Retinal pigment epithelial cell (primary cell): ENCODE data around the gene XAGE2.

Source experiments
- DNase-seq: peaks from one replicate; pipeline ENCODE4 v3.0.0-alpha.2; 2010; ENCODE audit warnings: low read depth
- H3K4me3 ChIP-seq: 2 replicates; pipeline ENCODE4 v1.5.1; 2011; ENCODE audit warnings: mild to moderate bottlenecking, low read length, control low read depth, moderate library complexity
- TF ChIP-seq, protein P1 (sequence below): conservative IDR thresholded peaks from 2 replicates; pipeline ENCODE4 v1.5.1; 2011; ENCODE audit warnings: low read depth, low read length, control low read depth, inconsistent platforms

The XAGE2 gene

DNA sequence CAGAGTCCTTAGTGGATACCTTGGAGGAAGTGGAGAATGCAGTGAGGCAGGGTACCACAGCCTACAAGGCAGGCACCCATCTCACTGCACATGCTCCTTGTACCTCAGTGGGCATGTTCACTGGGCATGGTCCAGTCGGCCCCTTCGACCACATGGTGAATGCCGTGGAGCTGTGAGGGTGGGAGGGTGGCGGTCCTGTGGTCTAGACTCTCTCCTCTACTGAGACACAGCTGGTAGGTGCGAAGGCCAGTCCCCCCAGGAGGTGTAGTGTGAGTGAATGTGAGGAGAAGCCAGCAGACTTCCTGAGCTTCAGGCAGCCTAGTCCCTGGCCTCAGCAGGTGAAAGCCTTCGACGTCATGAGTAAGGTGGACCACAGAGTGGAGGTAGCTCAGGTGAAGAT, 12.2 kb downstream of the XAGE2 start:
- TF ChIP-seq, protein P1, sequence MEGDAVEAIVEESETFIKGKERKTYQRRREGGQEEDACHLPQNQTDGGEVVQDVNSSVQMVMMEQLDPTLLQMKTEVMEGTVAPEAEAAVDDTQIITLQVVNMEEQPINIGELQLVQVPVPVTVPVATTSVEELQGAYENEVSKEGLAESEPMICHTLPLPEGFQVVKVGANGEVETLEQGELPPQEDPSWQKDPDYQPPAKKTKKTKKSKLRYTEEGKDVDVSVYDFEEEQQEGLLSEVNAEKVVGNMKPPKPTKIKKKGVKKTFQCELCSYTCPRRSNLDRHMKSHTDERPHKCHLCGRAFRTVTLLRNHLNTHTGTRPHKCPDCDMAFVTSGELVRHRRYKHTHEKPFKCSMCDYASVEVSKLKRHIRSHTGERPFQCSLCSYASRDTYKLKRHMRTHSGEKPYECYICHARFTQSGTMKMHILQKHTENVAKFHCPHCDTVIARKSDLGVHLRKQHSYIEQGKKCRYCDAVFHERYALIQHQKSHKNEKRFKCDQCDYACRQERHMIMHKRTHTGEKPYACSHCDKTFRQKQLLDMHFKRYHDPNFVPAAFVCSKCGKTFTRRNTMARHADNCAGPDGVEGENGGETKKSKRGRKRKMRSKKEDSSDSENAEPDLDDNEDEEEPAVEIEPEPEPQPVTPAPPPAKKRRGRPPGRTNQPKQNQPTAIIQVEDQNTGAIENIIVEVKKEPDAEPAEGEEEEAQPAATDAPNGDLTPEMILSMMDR = no peak
- no peak overlapping the region for H3K4me3 ChIP-seq
- DNase-seq = no peak

DNA sequence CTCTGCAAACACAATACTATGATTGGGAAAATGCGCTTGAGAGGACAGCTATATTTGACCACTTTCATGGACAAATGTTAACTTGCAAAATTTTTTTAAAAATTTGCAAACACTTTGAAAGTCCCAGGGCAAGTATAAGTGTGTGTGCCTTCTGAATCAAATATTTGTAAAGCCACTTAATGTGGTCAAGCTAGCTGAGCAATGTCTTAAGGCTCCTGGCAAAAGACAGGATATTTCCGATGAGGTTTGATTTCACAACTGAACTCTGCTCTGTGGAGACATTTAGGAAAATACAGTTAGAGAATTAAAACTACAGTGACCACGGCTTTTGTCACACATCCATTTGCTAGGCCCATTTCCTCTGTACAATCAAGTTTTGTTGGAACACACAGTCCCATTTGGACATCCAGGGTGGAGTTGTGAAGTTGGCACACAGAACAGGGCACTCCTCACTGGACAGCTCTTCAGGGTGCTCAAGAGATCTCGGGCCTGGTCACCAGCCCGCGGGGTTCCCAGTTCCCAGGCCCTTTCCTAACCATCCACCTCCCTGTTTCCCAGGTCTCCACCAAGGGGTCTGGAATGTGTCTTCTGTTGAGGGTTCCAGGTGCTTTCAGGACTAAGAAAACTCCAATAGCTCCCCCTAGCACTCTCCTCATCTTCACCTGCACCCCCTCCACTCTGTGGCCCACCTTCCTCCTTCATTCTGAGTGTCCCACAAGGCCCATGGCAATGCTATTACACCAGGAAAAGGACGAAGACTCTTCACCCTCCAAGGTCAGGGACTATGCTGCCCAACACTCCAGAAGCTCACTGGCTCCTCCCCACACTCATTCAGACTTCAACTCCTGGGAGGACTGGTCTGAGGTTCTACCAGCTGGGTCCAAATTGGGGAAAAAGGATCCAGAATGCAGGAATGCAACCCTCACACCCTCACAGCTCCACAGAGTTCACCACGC, 41.9 kb downstream of the XAGE2 start:
- TF ChIP-seq, protein P1 = no peak
- H3K4me3 ChIP-seq = no peak overlapping the region
- DNase-seq = no peak

DNA sequence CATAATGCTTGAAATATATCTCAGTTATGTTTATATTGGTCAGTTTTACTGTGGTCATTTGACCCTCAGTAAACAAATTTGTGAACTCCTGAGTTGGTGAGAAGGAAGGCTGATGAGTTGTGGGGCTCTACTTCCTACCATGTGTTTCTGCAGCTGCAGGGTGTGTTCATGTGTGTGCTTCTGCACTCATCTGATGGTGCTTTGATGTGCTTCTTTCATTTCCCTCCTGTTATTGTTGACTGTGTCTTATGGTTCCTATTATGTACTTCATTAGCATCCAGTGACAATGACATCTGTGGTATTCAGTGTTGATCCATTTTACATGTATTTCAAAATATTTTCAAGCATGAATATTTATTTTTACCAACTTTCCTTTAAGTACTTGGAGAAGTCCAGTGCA, 46.5 kb downstream of the XAGE2 start:
- no peak for DNase-seq
- TF ChIP-seq, protein P1 = no peak
- H3K4me3 ChIP-seq = no peak overlapping the region

DNA sequence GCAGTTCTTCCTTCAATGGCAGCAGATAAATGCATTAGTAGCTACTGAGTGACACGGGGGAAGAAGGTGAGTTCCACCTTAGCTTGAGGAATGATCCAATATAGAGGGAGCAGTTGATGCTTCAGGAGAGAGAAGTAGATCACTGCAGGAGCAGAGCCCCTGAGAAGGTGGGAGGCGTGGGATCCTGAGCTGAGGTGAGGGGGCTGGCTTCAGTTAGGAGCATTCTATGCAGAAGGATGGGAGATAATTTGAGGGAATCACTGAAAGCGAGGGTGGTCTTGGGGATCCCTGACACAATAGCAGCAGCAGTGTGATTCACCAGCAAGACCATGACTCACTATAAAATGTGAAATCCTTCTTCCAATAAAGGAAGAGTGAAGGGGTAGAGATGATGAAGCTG, 48.0 kb downstream of the XAGE2 start:
- H3K4me3 ChIP-seq = no peak overlapping the region
- no peak for DNase-seq
- TF ChIP-seq, protein P1 = no peak

DNA sequence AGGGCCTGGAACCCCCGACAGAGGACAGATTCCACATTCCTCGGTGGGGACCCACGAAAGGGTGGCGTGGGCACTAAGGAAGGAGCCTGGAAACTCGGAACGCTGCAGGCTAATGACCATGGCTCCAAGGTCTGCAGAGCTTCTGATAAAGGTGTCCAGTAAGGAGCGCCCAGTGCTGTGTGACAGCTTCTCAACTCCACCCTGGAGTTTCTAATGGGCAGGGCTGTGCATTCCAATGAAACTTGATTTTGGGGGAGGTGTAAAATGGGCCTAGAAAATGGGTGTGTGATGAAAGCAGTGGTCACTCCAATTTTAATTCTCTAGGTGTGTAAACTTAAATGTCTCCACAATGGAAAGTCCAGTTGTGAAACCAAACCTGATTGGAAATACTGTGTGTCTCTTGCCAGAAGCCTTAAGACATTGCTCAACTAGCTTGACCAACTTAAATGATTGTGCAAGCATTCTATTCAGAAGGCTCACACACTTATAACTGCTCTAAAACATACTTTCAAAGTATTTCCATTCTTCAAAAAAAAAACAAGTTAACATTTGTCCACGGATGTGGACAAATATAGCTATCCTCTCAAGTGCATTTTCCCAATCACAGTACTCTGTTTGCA, 52.1 kb downstream of the XAGE2 start:
- TF ChIP-seq, protein P1 = no peak
- no peak overlapping the region for H3K4me3 ChIP-seq
- DNase-seq = no peak

DNA sequence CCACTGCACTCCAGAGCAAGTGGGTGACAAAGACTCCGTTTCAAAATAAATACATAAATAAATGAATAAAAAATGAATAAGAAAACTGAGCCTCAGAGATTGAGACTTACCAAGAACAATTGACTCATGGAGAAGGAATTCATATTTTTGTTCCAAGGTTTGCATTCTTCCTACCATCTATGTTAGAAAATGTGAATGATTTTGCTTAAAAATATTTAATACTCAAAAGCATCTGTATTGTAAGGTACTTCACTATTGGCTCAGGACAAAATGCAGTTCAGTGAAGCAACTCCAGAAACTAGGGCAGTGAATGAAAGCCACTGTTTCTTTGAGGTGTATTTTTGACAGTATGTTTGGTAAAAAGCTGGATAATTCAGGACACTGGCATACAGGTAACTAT, 54.1 kb downstream of the XAGE2 start:
- TF ChIP-seq, protein P1 = no peak
- H3K4me3 ChIP-seq = no peak overlapping the region
- peak; percentile 25 for DNase-seq
